HTR-8/SVneo (cell line): ENCODE data around the gene DNAJC4.
"Not testable (repeated sequence)": the region's sequence is repeated elsewhere in the genome, so short reads cannot be mapped to it uniquely, and the experiment has no call there.

Source experiments
- DNase-seq: peaks from one replicate; pipeline ENCODE4 v3.0.0; 2011; ENCODE audit warnings: low spot score, mixed read lengths; ENCODE audit not compliant: insufficient read length
- FAIRE-seq: peaks from 2 replicates; lab custom pipeline; 2011; peaks lifted over from hg19 to GRCh38; lab: Jason Lieb, UNC

Gene DNAJC4

GRCh38 chr11:64240435-64241240, 10.3 kb downstream of the DNAJC4 start, which contains the start of gene FKBP2:
TSS of gene FKBP2 (plus strand) at chr11:64241095. CDS start at chr11:64242388, 1,293 bp downstream.
- FAIRE-seq (peak; percentile 64), DNase-seq (peak; percentile 95)

DNA sequence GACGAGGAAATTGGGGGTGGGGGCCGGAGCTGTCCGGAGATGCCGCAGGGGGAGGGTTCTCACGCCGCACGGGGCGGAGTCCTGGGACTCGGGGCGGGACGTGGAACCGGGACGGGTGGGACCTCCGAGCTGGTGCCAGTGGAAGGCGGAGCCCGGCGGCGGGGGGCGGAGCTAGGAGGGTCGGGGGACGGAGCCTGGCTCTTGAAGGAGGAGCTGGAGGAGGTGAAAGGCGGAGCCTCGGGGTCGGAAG, 10.8 kb downstream of the DNAJC4 start:
- FAIRE-seq (no peak), DNase-seq (no peak)

DNA sequence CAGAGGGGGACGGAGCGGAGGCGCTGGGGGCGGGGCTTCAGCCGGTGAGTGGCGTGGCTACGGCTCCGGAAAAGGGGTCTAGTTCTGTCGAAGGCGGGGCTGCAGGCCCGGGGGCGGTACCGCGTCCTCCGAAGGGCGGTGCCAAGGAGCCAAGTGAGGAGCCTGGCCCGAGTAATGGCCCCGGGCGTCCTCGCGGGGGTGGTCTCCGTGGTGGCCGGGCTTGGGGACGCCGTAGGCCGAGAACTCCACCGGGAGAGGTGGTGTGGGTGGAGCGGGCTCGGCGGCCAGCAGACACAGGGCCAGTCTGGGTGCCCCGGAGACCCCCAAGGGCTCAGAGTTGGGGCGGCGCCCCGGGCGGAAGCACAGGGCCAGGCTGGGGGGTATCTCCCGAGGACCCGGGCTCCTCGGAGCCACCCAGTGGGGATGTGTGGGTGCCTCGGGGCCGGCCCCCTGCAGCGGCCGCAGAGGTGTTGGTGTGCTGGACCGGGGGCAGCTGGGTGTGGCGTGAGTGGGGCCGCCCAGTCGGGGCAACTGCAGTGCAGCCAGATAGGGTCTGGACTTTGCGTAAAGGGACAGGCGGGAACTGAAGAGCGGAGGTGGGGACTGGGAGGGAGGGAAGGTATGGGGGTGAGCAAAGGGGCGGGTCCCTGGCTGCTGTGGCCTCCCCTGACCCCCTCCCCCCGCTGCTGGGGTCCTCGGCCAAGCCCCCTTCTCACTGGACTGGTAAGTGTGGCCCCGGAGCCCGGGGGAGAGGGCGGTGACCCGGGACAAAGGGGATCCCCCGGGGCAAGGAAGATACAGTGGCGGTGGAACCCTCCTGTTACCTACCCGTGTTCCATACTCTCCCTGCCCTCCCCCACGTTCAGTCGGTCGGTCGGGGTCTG, 11.4 kb downstream of the DNAJC4 start:
- peak; percentile 87 for DNase-seq

GRCh38 chr11:64243236-64243854, 13.0 kb downstream of the DNAJC4 start:
- FAIRE-seq (no peak), DNase-seq (no peak)

More for the DNA sequence above, 11.4 kb downstream of the DNAJC4 start:
- peak; percentile 64 for FAIRE-seq

GRCh38 chr11:64244107-64244506, 13.8 kb downstream of the DNAJC4 start:
- DNase-seq: no peak
- FAIRE-seq: no peak

DNA sequence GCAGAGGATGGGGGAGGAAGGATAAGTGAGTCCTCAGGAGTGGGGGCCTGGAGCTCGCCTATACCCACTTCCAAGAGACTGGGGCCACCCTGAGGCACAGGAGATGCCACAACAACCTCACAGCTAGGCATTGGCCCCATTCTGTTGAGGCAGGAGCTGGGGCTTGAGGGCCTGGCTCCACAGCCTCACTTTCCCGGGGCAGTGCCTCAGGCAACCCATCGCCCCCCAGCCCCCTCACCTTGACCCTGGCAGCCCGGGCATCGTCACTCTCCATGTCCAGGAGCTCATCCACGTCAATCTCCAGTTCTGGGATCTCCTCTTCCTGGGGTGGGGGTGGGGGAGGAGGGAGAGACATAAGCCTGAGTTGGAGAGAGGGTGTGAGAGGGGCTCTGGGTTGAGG, 14.6 kb downstream of the DNAJC4 start:
- DNase-seq (no peak), FAIRE-seq (no peak)

DNA sequence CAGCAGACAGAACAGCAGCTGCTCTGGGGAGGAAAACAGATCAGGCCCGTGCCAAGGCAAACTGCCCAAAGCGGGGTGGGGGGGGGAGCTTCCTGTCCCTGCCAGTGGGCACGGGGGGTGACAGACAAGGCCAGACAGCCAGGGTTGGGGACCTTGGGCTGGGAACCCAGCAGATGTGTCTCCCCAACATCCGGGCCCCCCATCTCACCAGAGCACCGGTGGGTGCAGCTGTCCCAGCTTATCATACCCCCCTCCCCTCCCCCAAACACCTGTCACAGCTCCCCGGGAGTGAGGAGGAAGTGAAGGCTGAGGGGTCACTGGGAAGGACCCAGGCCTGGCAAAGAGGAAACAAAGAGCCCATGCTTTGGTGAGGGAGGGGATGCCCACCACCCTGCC, 15.1 kb downstream of the DNAJC4 start:
- no peak for FAIRE-seq

DNA sequence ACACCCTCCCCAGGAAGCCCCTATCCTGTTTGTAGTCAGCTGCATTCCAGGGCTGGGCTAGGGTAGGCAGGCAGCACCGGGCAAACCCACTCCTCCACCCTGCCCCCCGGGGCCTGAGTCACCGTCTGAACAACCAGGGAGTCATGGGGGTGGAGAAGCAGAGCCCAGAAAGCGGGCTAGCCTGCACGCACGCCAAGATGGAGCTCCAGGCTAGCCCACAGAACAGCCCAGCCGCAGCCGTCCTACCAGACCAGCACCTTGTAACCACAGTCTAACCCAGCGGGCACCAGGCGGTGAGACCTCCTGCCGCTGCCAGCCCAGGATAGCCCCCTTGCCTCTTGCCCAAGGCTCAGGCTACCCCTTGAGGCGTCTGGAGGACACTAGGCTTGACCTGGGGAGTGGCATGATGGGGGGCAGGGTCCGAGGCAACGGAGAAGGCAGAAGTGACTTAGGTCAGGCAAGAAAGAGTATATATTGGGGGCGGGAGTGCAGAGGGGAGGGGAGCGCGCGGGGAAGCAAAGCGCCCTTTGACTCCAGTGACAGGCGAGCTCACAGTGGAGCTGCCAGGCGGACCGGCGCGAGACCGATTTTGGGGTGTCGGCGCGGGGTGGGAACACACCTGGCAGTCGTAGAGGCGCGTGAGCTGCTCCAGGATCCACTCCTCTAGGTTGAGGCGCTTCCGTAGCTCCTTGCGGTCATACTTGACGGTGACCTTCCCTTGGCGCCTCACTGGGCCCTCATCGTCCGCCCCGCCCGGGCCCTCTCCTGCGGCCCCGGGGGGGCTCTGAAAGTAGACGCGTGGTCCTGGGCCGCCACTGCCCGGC, 15.7 kb downstream of the DNAJC4 start:
- FAIRE-seq (no peak), DNase-seq (peak; percentile 71)

More for the DNA sequence above, 15.1 kb downstream of the DNAJC4 start:
- DNase-seq: no peak

DNA sequence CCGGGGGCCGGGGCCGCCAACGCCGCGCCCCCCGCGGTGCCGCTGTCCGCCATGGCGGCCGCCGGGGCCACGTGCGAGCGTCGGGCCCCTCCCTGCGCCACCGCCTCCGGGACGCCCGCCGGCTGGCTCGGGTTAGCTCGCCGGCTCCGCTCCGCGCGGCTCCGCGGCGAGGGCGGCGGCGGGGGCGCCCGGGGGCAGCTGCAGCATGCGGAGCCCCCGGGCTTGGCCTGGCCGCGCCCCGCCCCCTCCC, 16.2 kb downstream of the DNAJC4 start:
- not testable (repeated sequence) for FAIRE-seq, DNase-seq

GRCh38 chr11:64246871-64247728, 16.8 kb downstream of the DNAJC4 start, which contains the start of gene PPP1R14B:
TSS of gene PPP1R14B (minus strand) at chr11:64246943. CDS start at chr11:64246673, 270 bp downstream.
- FAIRE-seq: peak; percentile 28
- peak; percentile 74 for DNase-seq

GRCh38 chr11:64247729-64248531, 17.6 kb downstream of the DNAJC4 start:
- no peak for FAIRE-seq
- no peak for DNase-seq

- no peak for DNase-seq
- no peak for FAIRE-seq
Observed at GRCh38 chr11:64248578-64248977, 18.2 kb downstream of the DNAJC4 start.

DNA sequence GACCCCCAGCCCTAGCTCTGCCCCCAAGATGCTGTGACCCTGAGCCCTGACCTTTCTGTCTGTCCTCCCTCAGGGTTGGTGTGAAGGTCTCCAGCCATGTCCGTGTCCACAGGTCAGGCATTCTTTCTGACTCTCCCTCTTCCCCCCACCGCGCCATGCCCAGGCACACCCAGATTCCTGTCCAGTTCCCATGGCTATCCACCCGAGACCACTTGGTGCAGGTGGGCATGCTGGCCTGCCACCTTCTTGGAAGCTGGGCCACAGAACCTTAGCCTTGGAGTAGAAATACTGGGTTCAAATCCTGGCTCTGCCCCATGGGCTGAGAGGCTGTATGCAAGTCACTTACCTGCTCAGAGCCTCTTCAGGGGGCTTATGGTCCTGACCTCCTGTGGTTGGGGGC, 18.7 kb downstream of the DNAJC4 start:
- no peak for FAIRE-seq
- DNase-seq: no peak

DNA sequence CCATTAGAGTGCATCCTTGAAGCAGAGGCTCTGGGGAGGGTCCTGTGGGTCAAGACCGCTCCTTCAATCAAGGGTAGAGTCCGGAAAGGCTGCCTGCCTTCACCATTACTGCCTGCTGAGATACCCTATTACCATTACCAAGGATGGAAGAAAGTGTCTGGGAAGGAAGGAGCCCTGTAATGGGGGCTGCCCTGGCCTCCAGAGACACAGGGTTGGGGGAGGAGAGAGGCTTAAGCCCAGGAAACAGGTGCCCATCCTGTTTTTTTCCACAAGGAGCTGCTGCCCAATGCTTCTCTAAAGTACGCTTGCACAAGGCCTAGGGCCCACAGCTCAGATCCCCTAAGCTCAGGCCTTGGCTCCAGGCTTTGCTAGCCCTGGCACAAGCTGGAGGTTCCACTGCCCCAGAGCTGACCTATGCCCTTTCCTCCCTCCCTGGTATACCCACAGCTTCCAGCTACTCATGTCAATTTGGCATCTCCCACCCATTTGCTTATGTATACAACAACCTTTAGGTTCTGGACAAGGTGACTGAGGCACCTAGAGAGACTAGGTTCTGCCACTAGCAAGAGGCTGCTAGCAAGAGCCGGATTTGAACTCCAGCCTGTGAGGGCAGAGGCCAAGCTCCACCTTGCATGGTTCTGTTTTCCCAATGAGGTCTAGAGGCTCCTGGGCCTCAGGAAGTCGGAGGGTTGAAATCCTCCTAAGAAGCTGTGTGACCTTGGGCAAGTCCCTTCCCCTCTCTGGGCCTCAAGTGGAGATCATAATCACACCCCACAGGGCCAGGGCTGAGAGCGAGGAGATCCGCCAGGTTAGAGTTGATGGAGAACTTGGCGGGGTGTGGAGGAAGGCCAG, 19.4 kb downstream of the DNAJC4 start:
- no peak for FAIRE-seq
- DNase-seq: no peak

- no peak for DNase-seq
- no peak for FAIRE-seq
Observed at GRCh38 chr11:64250415-64251015, 20.2 kb downstream of the DNAJC4 start.

DNA sequence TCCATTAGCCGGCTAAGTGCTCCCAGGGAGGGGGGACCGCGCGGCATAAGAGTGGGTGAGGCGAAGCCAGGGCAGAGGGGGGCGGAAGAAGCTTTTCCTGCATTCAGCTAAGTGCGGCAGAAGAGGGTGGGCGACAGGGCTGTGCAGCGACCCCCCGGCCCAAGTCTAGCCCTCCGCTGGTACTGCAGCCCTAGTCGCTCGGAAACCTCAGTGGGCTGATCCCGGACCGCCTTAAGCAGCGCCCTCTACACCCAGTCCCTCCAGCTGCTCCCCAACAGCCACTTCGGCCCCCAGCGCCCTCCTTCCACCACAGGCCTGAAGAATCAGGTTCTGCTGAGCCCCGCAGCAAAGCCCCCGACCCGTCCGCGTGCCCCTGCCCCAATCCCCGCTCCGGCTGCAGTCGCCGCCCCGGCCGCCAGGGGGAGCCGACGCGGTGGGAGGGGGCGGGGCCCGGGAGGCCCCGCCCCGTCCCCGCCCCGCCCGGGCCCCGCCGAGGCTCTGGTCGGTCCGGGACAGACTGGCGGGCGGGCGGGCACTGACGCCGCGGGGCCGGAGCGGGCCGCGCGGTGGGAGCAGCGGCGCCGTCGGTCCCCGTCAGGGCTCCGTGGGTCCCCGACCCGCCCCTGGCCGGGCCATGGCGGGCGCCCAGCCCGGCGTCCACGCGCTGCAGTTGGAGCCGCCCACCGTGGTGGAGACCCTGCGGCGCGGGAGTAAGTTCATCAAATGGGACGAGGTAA, 20.8 kb downstream of the DNAJC4 start, which contains the start of gene PLCB3:
TSS of gene PLCB3 (plus strand) at position 515 of the 737 bp plus-strand sequence. CDS start at position 635, 120 bp downstream.
- FAIRE-seq: no peak
- peak; percentile 60 for DNase-seq

DNA sequence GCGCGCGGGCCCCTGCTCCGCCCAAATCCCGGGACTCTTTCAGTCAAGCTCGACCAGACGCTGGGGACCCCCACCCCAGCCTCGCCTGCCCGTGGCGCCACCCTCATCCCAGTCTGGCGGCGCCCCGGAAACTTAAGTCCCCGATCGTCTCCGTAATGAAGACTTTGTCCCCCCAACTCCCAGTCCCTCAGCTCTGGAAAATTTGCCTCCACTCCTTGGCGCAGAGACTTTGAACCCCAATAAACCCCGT, 21.3 kb downstream of the DNAJC4 start:
- DNase-seq: no peak
- no peak for FAIRE-seq
